GM19438 (cell line): ENCODE measurements around the gene PHACTR4.
"Not testable (repeated sequence)": the region's sequence is repeated elsewhere in the genome, so short reads cannot be mapped to it uniquely, and the experiment has no call there.

Experiments used
- ATAC-seq: cut with Tn5 transposase; IDR thresholded peaks from one replicate; pipeline ENCODE4 v1.9.1; 2021; ENCODE audit warnings: low read depth; ENCODE audit not compliant: unreplicated experiment

Gene PHACTR4

GRCh38 chr1:28370239-28371009 is 884 bp downstream of the PHACTR4 start:
- ATAC-seq, result no peak

GRCh38 chr1:28371010-28371377 is 1.5 kb downstream of the PHACTR4 start:
- ATAC-seq, result no peak

GRCh38 chr1:28373450-28373849 is 3.9 kb downstream of the PHACTR4 start:
- ATAC-seq, result not testable (repeated sequence)

GRCh38 chr1:28374297-28374696 is 4.8 kb downstream of the PHACTR4 start:
- no peak for ATAC-seq

- ATAC-seq, result not testable (repeated sequence)
Measured at GRCh38 chr1:28375598-28375997, 6.1 kb downstream of the PHACTR4 start.

- ATAC-seq, result not testable (repeated sequence)
Measured at GRCh38 chr1:28376195-28376594, 6.7 kb downstream of the PHACTR4 start.

GRCh38 chr1:28378906-28379305 is 9.4 kb downstream of the PHACTR4 start:
- no peak for ATAC-seq

GRCh38 chr1:28380394-28380793 is 10.9 kb downstream of the PHACTR4 start:
- ATAC-seq, result no peak

- ATAC-seq, result not testable (repeated sequence)
Measured at GRCh38 chr1:28383785-28384184, 14.2 kb downstream of the PHACTR4 start.

- ATAC-seq, result no peak
Measured at GRCh38 chr1:28392027-28392652, 22.6 kb downstream of the PHACTR4 start.

GRCh38 chr1:28394136-28394535 is 24.6 kb downstream of the PHACTR4 start:
- ATAC-seq, result no peak

GRCh38 chr1:28395181-28395580 is 25.6 kb downstream of the PHACTR4 start:
- no peak for ATAC-seq

GRCh38 chr1:28401760-28402159 is 32.2 kb downstream of the PHACTR4 start:
- ATAC-seq, result no peak

GRCh38 chr1:28409090-28409489 is 39.5 kb downstream of the PHACTR4 start:
- ATAC-seq, result no peak

- no peak for ATAC-seq
Measured at GRCh38 chr1:28411656-28412055, 42.1 kb downstream of the PHACTR4 start.

- no peak for ATAC-seq
Measured at GRCh38 chr1:28412731-28413130, 43.2 kb downstream of the PHACTR4 start.

- ATAC-seq, result no peak
Measured at GRCh38 chr1:28416509-28417194, 47.1 kb downstream of the PHACTR4 start.

- no peak for ATAC-seq
Measured at GRCh38 chr1:28417441-28417922, 47.9 kb downstream of the PHACTR4 start.

- ATAC-seq, result no peak
Measured at GRCh38 chr1:28417926-28418637, 48.5 kb downstream of the PHACTR4 start.

- ATAC-seq, result no peak
Measured at GRCh38 chr1:28421744-28422143, 52.2 kb downstream of the PHACTR4 start.

- no peak for ATAC-seq
Measured at GRCh38 chr1:28426831-28427230, 57.3 kb downstream of the PHACTR4 start.
